HepG2 (cell line): Measurements from ENCODE around the gene APBB1IP. TPM values are rescaled to one million over a fixed set of nuclear protein-coding genes. Genes with fewer than 3 reads are reported as not detected.

ENCODE experiments used
- ATAC-seq: fragments of 200-7000 bp; cut with Tn5 transposase; 3 replicates; pipeline ENCODE4 v1.9.1; 2020; ENCODE audit warnings: mild to moderate bottlenecking, moderate library complexity
- BruUV-seq: library from RNA; stranded (reverse); fragments of 400-500 nt; replicated peaks from 2 replicates; lab custom pipeline; 2021; lab: Mats Ljungman, UMichigan
- CTCF ChIA-PET: fragments of 300-600 bp; formaldehyde crosslinking; extraction: SDS; loops from one replicate; lab custom pipeline; 2021; ENCODE audit warnings: low total read pairs, inconsistent platforms, low intra/inter-chr PET ratio; lab: Yijun Ruan, JAX
- POLR2A ChIA-PET: fragments of 350-600 bp; sonication (Branson Sonifier 250); formaldehyde crosslinking; loops from one replicate; lab custom pipeline; 2020; ENCODE audit warnings: antibody characterized with exemption, inconsistent platforms; lab: Yijun Ruan, JAX
- DNase-seq: peaks from one replicate; pipeline ENCODE4 v3.0.0-alpha.2; 2015; ENCODE audit warnings: low spot score
- FAIRE-seq: peaks from 3 replicates; lab custom pipeline; 2011; peaks lifted over from hg19 to GRCh38; lab: Jason Lieb, UNC
- H2AFZ ChIP-seq: one replicate; pipeline ENCODE4 v1.6.1; 2011; ENCODE audit warnings: low read length, inconsistent platforms
- H3K27ac ChIP-seq: fragments of 300-600 bp; 3 replicates; pipeline ENCODE4 v1.8.0; 2011; ENCODE audit warnings: mixed run types, mild to moderate bottlenecking, mixed read lengths, low read length, inconsistent platforms; ENCODE audit not compliant: insufficient read depth; ENCODE audit errors: extremely low read length
- H3K27me3 ChIP-seq, 2 experiments: fragments of 200-600 bp in 1 of 2; 2 replicates in 1 of 2; 3 replicates in 1 of 2; pipeline versions ENCODE4 v1.6.0 to v1.8.0; 2011; ENCODE audit warnings: low read length in 2 of 2, mild to moderate bottlenecking in 2 of 2, moderate library complexity in 2 of 2, inconsistent platforms in 1 of 2; ENCODE audit not compliant: insufficient read depth in 2 of 2, control insufficient read depth in 1 of 2
- H3K36me3 ChIP-seq, 2 experiments: fragments of 200-600 bp in 1 of 2; replicated peaks in 1 of 2; 2 replicates in 1 of 2; 3 replicates in 1 of 2; pipeline versions ENCODE4 v1.5.1 to v1.8.0; 2011; ENCODE audit warnings: low read length in 2 of 2, inconsistent platforms in 1 of 2; ENCODE audit not compliant: insufficient read depth in 2 of 2, control insufficient read depth in 1 of 2
- H3K4me1 ChIP-seq: 2 replicates; pipeline ENCODE4 v1.5.1; 2012; ENCODE audit warnings: low read length, inconsistent platforms; ENCODE audit not compliant: insufficient read depth
- H3K4me2 ChIP-seq: 2 replicates; pipeline ENCODE4 v1.6.0; 2011; ENCODE audit warnings: low read depth, low read length, inconsistent platforms
- H3K4me3 ChIP-seq, 3 experiments: fragments of 200-600 bp in 1 of 3; sonication (generic), shearing (Covaris generic) in 1 of 3; replicated peaks in 1 of 3; 2 replicates each; pipeline ENCODE4 v1.5.1; 2011 to 2016; ENCODE audit warnings: low read length in 3 of 3, inconsistent platforms in 2 of 3, low read depth in 2 of 3, mild to moderate bottlenecking in 2 of 3, control low read depth in 1 of 3, mixed read lengths in 1 of 3; ENCODE audit not compliant: insufficient read depth in 1 of 3
- H3K79me2 ChIP-seq: one replicate; pipeline ENCODE4 v1.6.1; 2011; ENCODE audit warnings: low read length, inconsistent platforms; ENCODE audit not compliant: insufficient read depth
- H3K9ac ChIP-seq: 2 replicates; pipeline ENCODE4 v1.6.0; 2011; ENCODE audit warnings: mild to moderate bottlenecking, low read depth, low read length, inconsistent platforms; ENCODE audit not compliant: insufficient read depth
- H3K9me3 ChIP-seq: 2 replicates; pipeline ENCODE4 v1.5.1; 2012; ENCODE audit warnings: mild to moderate bottlenecking, low read length
- H4K20me1 ChIP-seq: 2 replicates; pipeline ENCODE4 v1.6.0; 2011; ENCODE audit warnings: inconsistent platforms, mild to moderate bottlenecking, low read length, moderate library complexity; ENCODE audit not compliant: insufficient read depth
- CBX5 ChIP-seq: sonication (generic); formaldehyde crosslinking; IDR thresholded peaks from 2 replicates; pipeline ENCODE4 v1.4.0; 2020; ENCODE audit warnings: missing genetic modification reagents, borderline replicate concordance
- MTA1 ChIP-seq: sonication (generic); formaldehyde crosslinking; IDR thresholded peaks from 2 replicates; pipeline ENCODE4 v1.4.0; 2020; ENCODE audit warnings: missing genetic modification reagents, mild to moderate bottlenecking, borderline replicate concordance
- PAWR ChIP-seq: sonication (generic); formaldehyde crosslinking; IDR thresholded peaks from 2 replicates; pipeline ENCODE4 v1.4.0; 2020; ENCODE audit warnings: missing genetic modification reagents, mild to moderate bottlenecking, borderline replicate concordance
- RFX5 ChIP-seq: IDR thresholded peaks from 2 replicates; pipeline ENCODE4 v1.6.1; 2011; ENCODE audit warnings: low read depth, low read length, improper control_type of control experiment
- RFXAP ChIP-seq: sonication (generic); formaldehyde crosslinking; IDR thresholded peaks from 2 replicates; pipeline ENCODE4 v1.4.0; 2020; ENCODE audit warnings: missing genetic modification reagents, borderline replicate concordance
- SMAD9 ChIP-seq: sonication (generic); formaldehyde crosslinking; IDR thresholded peaks from 2 replicates; pipeline ENCODE4 v1.5.1; 2020; ENCODE audit warnings: mild to moderate bottlenecking, missing genetic modification reagents
- ZBTB21 ChIP-seq: sonication (generic); formaldehyde crosslinking; IDR thresholded peaks from 2 replicates; pipeline ENCODE4 v1.4.0; 2020; ENCODE audit warnings: missing genetic modification reagents
- ZFP37 ChIP-seq: sonication (generic); formaldehyde crosslinking; IDR thresholded peaks from 2 replicates; pipeline ENCODE4 v1.4.0; 2020; ENCODE audit warnings: missing genetic modification reagents, borderline replicate concordance
- ZNF136 ChIP-seq: sonication (generic); formaldehyde crosslinking; IDR thresholded peaks from 2 replicates; pipeline ENCODE4 v1.8.1; 2022; ENCODE audit warnings: low read depth, mild to moderate bottlenecking, moderate library complexity, missing genetic modification reagents
- ZNF230 ChIP-seq: sonication (generic); formaldehyde crosslinking; IDR thresholded peaks from 2 replicates; pipeline ENCODE4 v1.4.0; 2020; ENCODE audit warnings: mild to moderate bottlenecking, missing genetic modification reagents
- ZNF260 ChIP-seq: sonication (generic); formaldehyde crosslinking; IDR thresholded peaks from 2 replicates; pipeline ENCODE4 v1.4.0; 2020; ENCODE audit warnings: missing genetic modification reagents, low read depth, mild to moderate bottlenecking, borderline replicate concordance
- ZNF326 ChIP-seq: sonication (generic); formaldehyde crosslinking; IDR thresholded peaks from 2 replicates; pipeline ENCODE4 v1.4.0; 2020; ENCODE audit warnings: missing genetic modification reagents, borderline replicate concordance
- ZNF530 ChIP-seq: sonication (generic); formaldehyde crosslinking; IDR thresholded peaks from 2 replicates; pipeline ENCODE4 v1.5.0; 2020; ENCODE audit warnings: low read depth, mild to moderate bottlenecking, missing genetic modification reagents
- ZNF564 ChIP-seq: sonication (generic); formaldehyde crosslinking; IDR thresholded peaks from 2 replicates; pipeline ENCODE4 v1.8.1; 2023; ENCODE audit warnings: mild to moderate bottlenecking, missing genetic modification reagents
- ZSCAN25 ChIP-seq: sonication (generic); formaldehyde crosslinking; IDR thresholded peaks from 2 replicates; pipeline ENCODE4 v1.8.0; 2022; ENCODE audit warnings: mild to moderate bottlenecking, missing genetic modification reagents
- ZXDC ChIP-seq: sonication (generic); formaldehyde crosslinking; IDR thresholded peaks from 2 replicates; pipeline ENCODE4 v1.5.0; 2020; ENCODE audit warnings: mild to moderate bottlenecking, missing genetic modification reagents
- WGBS: methylation state at CpG from one replicate; pipeline ENCODE4 v1.1.6; 2017; ENCODE audit warnings: low lambda C conversion rate; 5-methylcytosine and 5-hydroxymethylcytosine counted together
- in situ Hi-C: cut with HindIII; loops from 2 replicates; pipeline ENCODE4 v1.10.0; 2017; ENCODE audit warnings: low pct_unique_long_range_greater_than_20kb; ENCODE audit not compliant: extremely low pct_ligation_motif_present
- intact Hi-C: fragments of 100-400 bp; cut with micrococcal nuclease; formaldehyde crosslinking; loops from one replicate; pipeline ENCODE4 v1.10.0; 2022; ENCODE audit not compliant: unreplicated experiment
- polyA plus RNA-seq, 8 experiments: library from polyadenylated mRNA; depleted of rRNA in 3 of 8; stranded (reverse) in 7 of 8; unstranded in 1 of 8; fragments of >200 nt; fragmentation: Illumina TruSeq in 4 of 8; extraction: Trizol in 4 of 8; gene quantifications; 2 replicates each; pipeline versions ENCODE4 v1.2.1 to v1.2.3, GENCODE V29; 2011 to 2016; ENCODE audit warnings: low read depth in 4 of 8, missing spikeins in 1 of 8, mixed read lengths in 1 of 8; ENCODE audit not compliant: insufficient read depth in 1 of 8
- total RNA-seq, 5 experiments: library from RNA; depleted of rRNA; stranded (reverse); fragments of >200 nt; fragmentation: Illumina TruSeq; extraction: Trizol; gene quantifications; 2 replicates each; pipeline ENCODE4 v1.2.3, GENCODE V29; 2016; ENCODE audit warnings: low read depth in 1 of 5

Gene APBB1IP
- total and polyA plus RNA-seq, 2 of the 13 experiments (the other 11 are each of a cell fraction or from before 2014, with no cell fraction given) = 0.08 TPM; not detected in 1

GRCh38 chr10:26502986-26503385 lies 64.8 kb downstream of the APBB1IP start:
- POLR2A ChIA-PET = no interaction called here
- Histone ChIP-seq H3K9ac (no peak overlapping the region), H3K27me3 (0 out of 5 replicates have a peak, but pooled peaks cover 0 to 3% of the 10 kb centered on the region in 2 experiments), H3K4me2 (no peak overlapping the region), H3K4me3 (no peak overlapping the region), H2AFZ (no peak overlapping the region), H3K4me1 (no peaks in the 10 kb centered on the region), H3K9me3 (no peaks in the 10 kb centered on the region), H3K36me3 (no peaks in the 10 kb centered on the region), H3K27ac (no peak overlapping the region), H4K20me1 (no peaks in the 10 kb centered on the region), H3K79me2 (no peaks in the 10 kb centered on the region)
- FAIRE-seq (no peak), DNase-seq (no peak), ATAC-seq (no peak)
- no peak for TF ChIP-seq ZBTB21 (CRISPR knock-in tag)
- no peak for TF ChIP-seq ZNF326
- no peak for TF ChIP-seq SMAD9
- no peak for TF ChIP-seq CBX5
- no peak for TF ChIP-seq RFX5
- no peak for TF ChIP-seq RFXAP (CRISPR knock-in tag)
- TF ChIP-seq ZSCAN25 (CRISPR knock-in tag) = no peak
- TF ChIP-seq PAWR = no peak
- TF ChIP-seq ZNF260 (CRISPR knock-in tag) = no peak
- no peak for TF ChIP-seq ZFP37 (CRISPR knock-in tag)
- TF ChIP-seq ZNF564 = no peak
- TF ChIP-seq ZXDC (CRISPR knock-in tag) = no peak
- no peak for TF ChIP-seq ZNF530 (CRISPR knock-in tag)
- no peak for TF ChIP-seq ZNF136 (CRISPR knock-in tag)
- no peak for TF ChIP-seq MTA1 (CRISPR knock-in tag)
- no peak for TF ChIP-seq ZNF230
- 35% methylated on average over 6 of the region's 6 CpGs for WGBS
- intact Hi-C loops (no loop called here), in situ Hi-C loops (no loop called here)
- CTCF ChIA-PET = no interaction called here
- no TSS peak for BruUV-seq
